Astrocyte (in vitro differentiated cells and primary cell): Measurements from ENCODE around the gene GABRP.

Experiments used
- CTCF ChIP-seq: IDR thresholded peaks from 2 replicates; pipeline ENCODE4 v1.5.1; 2011; ENCODE audit warnings: low read depth, mild to moderate bottlenecking, inconsistent platforms, low read length, moderate library complexity; ENCODE audit not compliant: insufficient read depth
- EZH2 ChIP-seq: IDR thresholded peaks from 2 replicates; pipeline ENCODE4 v1.6.1; 2012; ENCODE audit warnings: mild to moderate bottlenecking, low read length, inconsistent platforms; ENCODE audit not compliant: insufficient read depth

GRCh38 chr5:170848033-170848432 lies 64.5 kb downstream of the GABRP start:
- TF ChIP-seq CTCF (no peak), EZH2 (no peak)
